GM10847 (cell line): ENCODE data around the gene POLRMT.

Source experiments
- POLR2A ChIP-seq: IDR thresholded peaks from 2 replicates; pipeline ENCODE4 v1.6.1; 2011; ENCODE audit not compliant: insufficient read length; ENCODE audit errors: extremely low read depth

The POLRMT gene

GRCh38 chr19:642767-643727 lies 9.7 kb upstream of the POLRMT start:
- TF ChIP-seq POLR2A = no peak

- no peak for TF ChIP-seq POLR2A
Observed at GRCh38 chr19:641702-642101, 8.4 kb upstream of the POLRMT start.

GRCh38 chr19:640606-641189 lies 7.4 kb upstream of the POLRMT start:
- TF ChIP-seq POLR2A = no peak

GRCh38 chr19:640161-640558 lies 6.8 kb upstream of the POLRMT start:
- TF ChIP-seq POLR2A = no peak

GRCh38 chr19:639253-640160 lies 6.2 kb upstream of the POLRMT start, which contains the start of gene FGF22:
Gene FGF22, plus strand, starts transcription at chr19:639879. Its CDS starts 47 bp downstream, at chr19:639926.
- no peak for TF ChIP-seq POLR2A

GRCh38 chr19:638906-639252 lies 5.5 kb upstream of the POLRMT start:
- no peak for TF ChIP-seq POLR2A

- no peak for TF ChIP-seq POLR2A
Observed at GRCh38 chr19:634975-635652, 1.8 kb upstream of the POLRMT start.

GRCh38 chr19:633786-634639 lies 676 bp upstream of the POLRMT start:
- no peak for TF ChIP-seq POLR2A

GRCh38 chr19:632579-633067 lies 714 bp downstream of the POLRMT start:
- TF ChIP-seq POLR2A = no peak

GRCh38 chr19:629961-630714 lies 3.2 kb downstream of the POLRMT start:
- no peak for TF ChIP-seq POLR2A

- TF ChIP-seq POLR2A = no peak
Observed at GRCh38 chr19:628168-628567, 5.2 kb downstream of the POLRMT start.

- TF ChIP-seq POLR2A = no peak
Observed at GRCh38 chr19:625257-625656, 8.1 kb downstream of the POLRMT start.

- TF ChIP-seq POLR2A = no peak
Observed at GRCh38 chr19:624433-625109, 8.8 kb downstream of the POLRMT start.

GRCh38 chr19:623974-624373 lies 9.4 kb downstream of the POLRMT start:
- TF ChIP-seq POLR2A = no peak
